SK-MEL-5 (cell line): ENCODE measurements around the gene PLA2G4F. TPM values are rescaled to one million over a fixed set of nuclear protein-coding genes. Genes with fewer than 3 reads are reported as not detected.
A peak's percentile ranks its signal among the peaks of the same experiment; 100 is the strongest.

Experiments used
- DNase-seq: peaks from one replicate; pipeline ENCODE4 v3.0.0-alpha.2; 2016; ENCODE audit warnings: low read depth, low spot score
- in situ Hi-C: cut with HindIII; loops from 2 replicates; pipeline ENCODE4 v1.10.0; 2016; ENCODE audit warnings: low sequenced_read_pairs, high pct_unique_total_duplicates, low pct_unique_long_range_greater_than_20kb
- total RNA-seq: library from RNA; depleted of rRNA; stranded (reverse); fragments of >200 nt; shearing (Covaris generic); gene quantifications from 2 replicates; pipeline ENCODE4 v1.2.3, GENCODE V29; 2014

The PLA2G4F gene
- total RNA-seq, 1 experiment from 2014 or later: not detected

DNA sequence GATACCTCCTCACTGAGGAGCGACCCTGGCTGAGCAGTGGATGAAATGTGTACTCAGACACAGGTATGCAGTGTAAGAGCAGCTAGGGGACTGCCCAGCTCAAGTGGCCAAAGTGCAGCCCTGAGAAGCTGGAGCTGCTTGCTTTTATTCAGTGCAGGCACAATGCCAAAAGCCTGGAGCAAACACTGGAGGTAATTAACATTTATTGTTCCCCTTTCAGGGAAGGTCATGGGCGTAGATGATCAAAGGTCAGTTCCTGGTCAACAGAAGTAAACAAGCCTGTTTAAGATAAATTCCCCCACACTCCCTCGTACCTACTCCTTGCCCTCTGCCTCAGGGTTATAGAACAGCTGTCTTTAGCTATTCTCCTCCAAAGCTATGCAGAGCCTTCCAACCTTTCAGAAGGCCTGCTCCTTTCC is 17.5 kb downstream of the PLA2G4F start:
- in situ Hi-C loops: no loop called here

DNA sequence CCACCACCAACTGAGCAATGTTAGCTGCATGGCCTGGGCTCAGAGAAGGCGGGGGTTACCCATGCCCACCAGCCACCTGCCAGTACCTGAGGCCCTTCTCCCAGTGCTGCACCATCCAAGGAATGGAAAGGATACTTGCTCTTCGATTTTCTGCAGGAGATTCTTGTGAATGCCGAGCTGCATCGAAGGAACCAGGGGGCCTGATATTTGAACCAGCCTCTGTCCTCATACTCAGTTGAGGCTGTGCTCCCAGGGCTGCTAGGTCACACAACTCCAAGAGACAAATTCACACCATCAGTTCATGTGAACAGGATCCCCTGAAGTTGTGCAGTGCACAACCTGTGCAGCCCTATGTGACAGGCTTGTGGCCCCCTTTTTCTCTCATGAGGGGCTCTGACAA is 18.0 kb downstream of the PLA2G4F start:
- in situ Hi-C loops: no loop called here
- DNase-seq: no peak

More for the DNA sequence above, 17.5 kb downstream of the PLA2G4F start:
- DNase-seq: no peak

DNA sequence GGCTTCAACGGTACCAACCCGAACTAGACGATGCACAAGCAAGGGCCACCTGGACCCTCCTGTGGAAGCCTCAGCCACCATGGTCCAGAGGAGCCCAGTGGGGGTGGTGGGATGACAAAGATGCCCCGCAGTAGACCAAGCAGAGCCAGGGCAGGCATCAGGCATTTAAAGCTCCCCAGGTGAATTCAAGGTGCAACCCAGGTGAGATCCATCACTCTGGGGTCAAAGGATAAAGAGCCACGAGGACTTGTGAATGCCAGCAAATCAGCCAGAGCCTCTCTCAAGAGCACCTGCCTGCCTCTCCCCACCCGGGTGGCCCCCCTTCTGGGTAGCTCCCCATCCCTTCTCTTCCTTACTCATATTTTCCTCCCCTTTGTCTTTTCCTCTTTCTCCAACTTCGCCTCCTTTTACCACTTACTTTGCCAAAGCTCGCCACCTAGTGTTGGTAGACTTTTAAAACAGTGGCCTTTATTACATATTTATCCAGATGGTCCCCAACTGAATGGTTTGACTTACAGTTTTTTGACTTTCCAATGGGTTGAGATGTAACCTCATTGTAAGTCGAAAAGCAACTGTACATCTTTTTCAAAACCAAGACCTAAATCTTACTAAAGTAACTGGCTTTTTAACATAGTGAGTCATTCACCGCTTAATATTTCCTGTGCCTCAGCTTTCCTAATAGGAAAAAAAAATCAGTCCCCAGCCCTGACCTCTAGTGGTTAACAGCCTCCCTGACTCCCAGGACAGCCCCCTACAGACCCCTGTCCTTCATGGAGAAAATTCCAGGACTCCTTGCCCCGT is 18.8 kb downstream of the PLA2G4F start:
- in situ Hi-C loops: no loop called here
- peak; percentile 71 for DNase-seq

DNA sequence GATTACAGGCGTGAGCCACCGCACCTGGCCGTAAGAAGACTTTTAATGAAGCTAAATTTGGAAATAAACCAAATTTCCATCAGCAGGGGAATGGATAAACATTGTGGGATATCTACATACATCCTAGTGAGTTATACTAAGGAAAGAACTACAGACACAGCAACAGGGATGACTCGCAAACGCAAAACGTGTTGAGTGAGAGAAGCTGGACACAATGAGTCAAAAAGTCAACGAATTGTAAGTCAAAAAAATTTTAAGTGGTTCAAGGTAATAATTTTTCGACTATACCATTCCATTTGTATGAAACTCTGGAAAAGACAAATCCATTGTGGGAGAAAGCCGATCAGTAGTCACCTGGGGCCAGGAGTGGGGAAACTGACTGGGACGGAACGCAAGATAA is 19.9 kb downstream of the PLA2G4F start:
- in situ Hi-C loops: no loop called here
- no peak for DNase-seq

DNA sequence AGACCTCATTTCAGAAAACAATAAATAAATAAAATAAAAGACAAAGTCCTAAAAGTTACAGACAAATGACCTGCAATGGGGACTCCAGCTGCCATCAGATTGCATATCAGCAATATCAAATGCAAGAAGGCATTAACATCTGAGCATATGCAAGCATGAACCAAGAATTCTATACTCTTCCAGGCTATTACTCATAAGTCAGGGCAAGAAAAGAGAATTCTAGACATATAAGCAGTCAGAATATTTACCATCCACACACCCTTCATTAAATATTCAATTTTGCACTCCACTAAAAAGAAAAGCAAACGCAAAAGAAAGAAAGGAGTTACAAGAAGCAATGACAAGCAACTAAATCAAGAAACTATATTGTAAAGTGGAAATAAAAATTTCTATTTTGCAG is 21.1 kb downstream of the PLA2G4F start:
- in situ Hi-C loops: no loop called here
- no peak for DNase-seq

DNA sequence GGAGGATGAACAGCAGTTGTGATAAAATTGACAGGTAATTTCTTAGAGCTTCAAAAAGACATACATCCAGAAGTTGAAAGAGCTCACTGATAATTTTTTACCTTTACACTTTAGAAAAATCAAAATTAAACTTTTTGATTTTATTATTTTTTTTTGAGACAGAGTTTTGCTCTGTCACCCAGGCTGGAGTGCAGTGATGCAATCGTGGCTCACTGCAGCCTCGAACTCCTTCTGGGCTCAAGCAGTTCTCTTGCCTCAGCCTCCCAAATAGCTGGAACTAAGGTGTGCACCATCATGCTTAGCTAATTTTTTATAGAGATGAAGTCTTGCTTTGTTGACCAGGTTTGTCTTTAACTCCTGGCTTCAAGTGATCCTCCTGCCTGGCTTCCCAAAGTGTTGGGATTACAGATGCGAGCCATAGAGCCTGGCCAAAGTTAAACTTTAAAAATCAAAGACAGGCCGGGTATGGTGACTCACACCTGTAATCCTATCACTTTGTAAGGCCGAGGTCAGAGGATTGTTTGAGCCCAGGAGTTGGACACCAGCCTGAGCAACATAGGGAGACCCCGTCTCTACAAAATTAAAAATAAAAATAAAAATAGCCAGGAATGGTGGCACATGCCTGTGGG is 21.7 kb downstream of the PLA2G4F start:
- in situ Hi-C loops: no loop called here

DNA sequence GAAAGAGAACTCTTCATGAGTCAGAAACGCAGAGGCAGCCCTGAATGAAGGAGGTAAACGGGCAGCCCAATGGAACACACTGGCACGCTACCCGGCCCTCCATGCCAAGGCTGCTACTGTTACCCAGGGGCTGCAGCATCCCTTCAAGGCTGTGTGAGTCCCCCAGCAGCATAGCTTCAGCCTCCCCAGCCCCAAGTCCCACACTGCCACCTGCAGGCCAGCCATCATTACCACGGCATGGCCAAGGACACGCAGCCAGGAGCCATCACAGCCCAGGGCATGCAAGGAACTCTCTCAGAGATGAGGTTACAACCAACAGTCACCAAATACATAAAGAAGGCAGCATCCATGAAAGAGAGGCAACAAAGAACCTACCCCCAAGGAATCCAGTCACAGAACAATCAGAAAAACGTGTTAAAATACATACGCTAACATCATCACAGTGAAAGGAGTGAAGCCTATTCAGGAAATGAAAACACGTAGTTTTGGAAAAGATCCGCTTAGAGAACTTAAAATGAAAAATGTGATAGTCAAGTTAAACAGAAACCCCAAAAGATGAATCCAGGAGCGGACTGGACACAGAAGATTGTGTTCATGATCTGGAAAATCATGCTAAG is 22.4 kb downstream of the PLA2G4F start:
- in situ Hi-C loops: no loop called here

More for the DNA sequence above, 21.7 kb downstream of the PLA2G4F start:
- DNase-seq: no peak

DNA sequence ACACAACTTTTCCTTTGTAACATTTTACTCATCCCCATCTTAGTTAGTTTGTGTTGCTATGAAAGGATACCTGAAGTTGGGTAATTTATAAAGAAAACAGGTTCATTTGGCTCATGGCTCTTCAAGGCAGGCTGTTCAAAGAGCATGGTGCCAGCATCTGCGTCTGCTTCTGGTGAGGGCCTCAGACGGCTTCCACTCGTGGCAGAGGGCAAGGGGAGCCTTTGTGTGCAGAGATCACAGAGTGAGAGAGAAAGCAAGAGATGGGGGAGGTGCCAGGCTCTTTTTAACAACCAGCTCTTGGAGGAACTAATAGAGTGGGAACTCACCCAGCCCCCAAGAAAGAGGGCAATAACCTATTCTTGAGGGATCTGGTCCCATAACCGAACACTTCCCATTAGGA is 23.1 kb downstream of the PLA2G4F start:
- DNase-seq: no peak
- in situ Hi-C loops: no loop called here

More for the DNA sequence above, 22.4 kb downstream of the PLA2G4F start:
- peak; percentile 74 for DNase-seq

DNA sequence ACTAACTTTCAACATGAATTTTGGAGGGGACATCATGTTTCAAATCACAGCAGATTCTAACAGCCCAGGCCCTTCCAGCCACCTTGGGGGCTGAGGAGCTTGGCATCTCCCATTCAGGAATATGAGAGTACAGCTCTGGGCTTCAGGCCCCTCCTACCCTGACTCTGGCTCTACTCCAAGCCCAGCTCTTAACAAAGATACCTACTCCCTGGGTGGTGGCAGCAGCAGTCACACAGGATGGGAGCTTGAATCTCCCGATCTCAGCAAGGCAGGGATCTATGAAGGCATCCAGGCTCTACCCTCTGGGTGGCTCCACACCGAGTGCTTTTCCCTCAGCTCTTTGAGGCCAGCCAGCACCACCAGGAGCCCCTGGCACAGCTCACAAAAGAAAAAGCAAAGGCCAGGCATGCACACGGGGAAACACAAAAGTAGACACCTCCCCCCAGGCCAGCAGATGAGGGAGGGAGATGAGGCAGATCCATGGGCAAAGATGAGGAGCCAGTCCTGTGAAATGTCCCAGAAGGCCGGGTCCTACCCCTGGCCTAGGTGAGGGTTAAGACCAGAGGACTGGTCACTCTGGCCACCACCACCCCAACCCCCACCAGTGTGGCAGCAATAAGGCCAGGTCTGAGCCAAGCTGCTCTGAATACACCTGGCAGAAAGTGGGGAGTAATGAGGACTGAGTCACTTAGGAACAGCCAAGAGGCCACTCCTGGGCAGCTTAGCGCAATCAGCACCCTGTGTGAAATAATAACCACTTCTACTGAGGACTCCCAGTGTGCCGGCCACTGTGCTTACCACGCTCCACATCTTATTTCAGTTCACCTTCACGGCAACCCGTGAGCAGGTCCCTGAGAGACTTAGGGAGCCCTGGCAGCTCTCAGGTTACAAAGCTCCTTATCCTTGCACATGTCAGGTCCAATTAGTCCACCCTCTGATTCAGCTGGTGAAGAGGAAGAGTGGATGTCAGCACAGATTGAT is 24.3 kb downstream of the PLA2G4F start:
- in situ Hi-C loops: no loop called here
- no peak for DNase-seq

DNA sequence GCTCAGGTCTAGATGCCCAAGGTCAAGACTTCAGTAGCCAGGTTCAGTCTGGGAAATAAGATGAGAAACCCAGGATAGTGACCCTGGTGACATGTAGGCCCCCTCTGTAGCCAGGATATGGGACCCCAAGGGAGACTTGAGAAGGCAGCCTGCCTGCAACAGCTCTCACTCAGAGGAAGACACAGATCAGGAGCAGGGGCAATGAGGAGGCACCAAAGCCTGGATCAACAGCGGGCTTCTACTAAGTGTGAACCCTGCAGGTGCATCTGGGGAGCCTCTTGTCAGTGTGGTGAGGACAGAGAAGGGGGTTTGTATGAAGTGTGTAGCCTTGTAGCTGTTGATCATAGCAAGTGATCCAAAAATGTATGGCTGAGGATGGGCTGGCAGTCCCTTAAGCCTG is 25.4 kb downstream of the PLA2G4F start:
- no peak for DNase-seq
- in situ Hi-C loops: no loop called here

DNA sequence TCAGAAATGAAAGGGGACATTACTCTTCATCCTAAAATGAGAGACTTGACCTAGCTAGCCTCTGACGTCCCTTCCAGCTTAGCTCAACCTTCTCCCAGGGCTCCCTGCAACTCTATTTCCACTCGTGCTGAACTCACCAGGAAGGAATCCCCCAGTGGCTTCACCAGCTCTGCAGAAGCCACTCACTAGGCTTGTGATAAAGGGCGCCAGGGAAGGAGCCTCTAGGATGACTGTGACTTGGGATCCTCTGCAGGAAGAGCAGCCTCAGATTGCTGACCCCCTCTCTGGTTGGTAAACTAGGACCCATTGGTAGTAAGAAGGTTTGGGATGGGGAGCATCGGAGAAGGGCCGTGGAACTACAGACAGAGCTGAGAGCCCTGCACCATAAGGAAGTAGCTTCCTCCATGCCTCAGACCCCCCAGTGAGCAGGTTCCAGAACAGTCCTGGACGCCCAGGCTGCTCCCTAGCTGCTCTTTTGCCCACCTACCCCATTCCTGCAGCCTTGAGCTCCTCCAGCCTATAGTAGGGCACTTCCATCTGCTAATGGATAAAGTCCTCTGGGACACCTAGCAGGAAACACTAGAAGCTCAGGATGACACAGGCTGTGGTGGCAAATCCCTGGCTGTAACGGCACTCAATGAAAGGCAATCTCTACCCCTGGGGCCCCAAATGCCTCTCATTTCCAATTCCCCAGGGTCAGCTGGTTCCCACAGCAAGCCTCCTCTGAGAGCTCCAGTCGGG is 26.0 kb downstream of the PLA2G4F start:
- no peak for DNase-seq
- in situ Hi-C loops: no loop called here

DNA sequence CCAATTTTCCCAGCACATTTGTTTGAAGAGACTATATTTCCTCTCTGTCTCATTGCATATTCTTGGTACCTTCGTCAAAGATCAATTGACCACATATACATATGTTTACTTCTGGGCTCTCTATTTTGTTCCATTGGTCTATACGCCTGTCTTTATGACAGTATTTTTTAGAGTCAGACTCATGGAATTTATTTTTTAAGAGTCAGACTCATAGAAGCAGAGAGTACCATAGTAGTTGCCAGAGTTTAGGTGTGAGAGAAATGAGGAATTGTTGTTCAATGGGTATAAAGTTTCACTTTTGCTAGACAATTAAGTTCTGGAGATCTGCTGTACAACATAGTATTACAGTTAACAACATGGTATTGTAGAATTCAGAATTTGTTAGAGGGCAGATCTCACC is 27.1 kb downstream of the PLA2G4F start:
- no peak for DNase-seq
- in situ Hi-C loops: no loop called here

DNA sequence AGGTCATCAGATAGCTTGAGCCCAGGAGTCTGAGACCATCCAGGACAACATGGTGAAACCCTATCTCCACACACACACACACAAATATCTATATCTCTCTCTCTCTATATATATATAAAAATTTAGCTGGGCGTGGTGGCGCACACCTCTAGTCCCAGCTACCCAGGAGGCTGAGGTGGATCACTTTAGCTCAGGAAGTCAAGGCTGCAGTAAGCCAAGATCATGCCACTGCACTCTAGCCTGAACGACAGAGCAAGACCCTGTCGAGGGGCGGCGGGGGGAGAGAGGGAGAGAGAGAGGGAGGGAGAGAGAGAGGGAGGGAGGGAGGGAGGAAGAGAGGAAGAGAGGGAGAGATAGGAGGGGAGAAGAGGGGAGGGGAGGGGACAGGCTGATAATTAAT is 28.0 kb downstream of the PLA2G4F start:
- no peak for DNase-seq
- in situ Hi-C loops: no loop called here

DNA sequence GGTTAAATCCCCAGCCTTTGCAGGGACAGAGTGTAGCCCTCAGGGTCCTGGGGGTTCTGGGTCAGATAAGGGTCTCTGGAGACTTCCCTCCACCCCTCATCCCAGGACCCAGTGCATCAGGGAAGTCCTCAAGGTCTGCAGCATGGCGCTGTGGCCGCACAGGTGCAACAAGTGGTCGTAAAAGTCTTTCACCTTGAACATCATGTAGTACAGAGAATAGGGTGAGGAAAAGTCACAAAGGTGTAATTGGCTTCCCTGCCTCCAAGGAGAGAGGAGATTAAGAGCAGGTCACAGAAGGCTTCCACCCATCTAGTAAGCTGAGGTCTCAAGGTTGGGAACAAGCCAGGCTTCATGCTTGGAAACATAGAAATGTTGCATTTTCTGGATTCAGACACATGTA is 32.9 kb downstream of the PLA2G4F start:
- in situ Hi-C loops: no loop called here
- DNase-seq: no peak

DNA sequence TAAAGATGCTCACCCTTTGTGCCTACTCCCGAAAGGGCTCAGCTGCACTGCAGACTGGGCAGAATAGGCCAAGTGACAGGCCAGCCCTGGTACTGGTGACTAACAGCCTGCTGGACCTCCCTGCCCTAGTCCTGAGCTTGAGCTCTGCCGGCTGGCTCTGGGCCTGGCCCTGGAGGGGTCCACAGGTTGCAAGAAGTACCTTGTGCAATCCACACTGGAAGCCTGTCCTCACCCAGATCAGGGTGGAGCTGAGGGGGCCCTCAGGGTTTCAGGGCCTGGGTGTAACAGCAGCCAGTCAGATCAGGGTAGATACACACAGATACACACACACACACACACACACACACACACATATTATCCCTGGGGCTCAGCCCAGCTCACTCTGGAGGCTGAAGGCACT is 34.8 kb downstream of the PLA2G4F start:
- in situ Hi-C loops: no loop called here
- DNase-seq: no peak

DNA sequence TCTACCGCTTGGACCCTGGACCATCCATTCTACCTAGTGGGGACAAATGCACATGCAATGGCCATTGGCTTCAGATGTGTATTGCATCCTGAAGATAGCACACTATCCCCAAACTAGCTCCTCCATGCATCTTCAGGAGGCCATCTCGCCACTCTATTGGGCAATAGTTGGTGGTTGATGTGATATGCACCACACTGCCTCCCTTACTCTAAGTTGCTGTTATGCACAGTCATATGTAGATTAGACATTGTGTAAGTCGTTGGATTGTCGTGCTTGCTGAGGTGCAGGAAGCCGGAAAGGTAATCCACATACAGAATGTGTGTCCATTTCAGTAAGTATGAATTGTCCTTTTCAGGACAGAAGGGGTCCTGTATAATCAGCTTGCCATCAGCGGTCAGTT is 35.4 kb downstream of the PLA2G4F start:
- no peak for DNase-seq
- in situ Hi-C loops: no loop called here

DNA sequence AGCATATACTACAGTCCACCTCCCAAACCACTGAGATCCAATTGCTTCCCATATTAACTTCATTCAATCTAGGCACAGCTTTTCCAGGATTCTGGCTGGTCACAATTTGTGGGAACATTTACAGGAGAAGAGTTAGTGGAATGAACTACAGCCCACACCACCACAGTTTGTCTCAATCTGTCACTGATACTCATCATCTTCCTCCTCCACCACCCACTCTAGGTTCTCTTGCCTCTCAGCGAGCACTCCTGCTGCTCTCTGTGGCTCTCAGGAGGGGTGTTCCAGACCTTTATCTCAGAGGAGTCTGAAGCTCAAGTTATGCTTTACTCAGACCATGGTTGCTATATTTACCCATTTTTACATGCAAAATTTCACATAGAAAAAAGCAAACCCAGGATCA is 36.2 kb downstream of the PLA2G4F start:
- no peak for DNase-seq
- in situ Hi-C loops: no loop called here
